HEK293 (cell line): ENCODE results near the gene DHRS12.
A peak's percentile ranks its signal among the peaks of the same experiment; 100 is the strongest.

Source experiments
- GLI4 ChIP-seq: fragments of 450-650 bp; formaldehyde crosslinking; IDR thresholded peaks from 2 replicates; pipeline ENCODE4 v1.5.1; 2016; ENCODE audit warnings: missing biosample characterization, missing genetic modification characterization
- GLIS1 ChIP-seq: fragments of 450-650 bp; formaldehyde crosslinking; IDR thresholded peaks from 2 replicates; pipeline ENCODE4 v1.5.1; 2016; ENCODE audit warnings: missing biosample characterization, missing genetic modification characterization
- KLF8 ChIP-seq: fragments of 450-650 bp; formaldehyde crosslinking; IDR thresholded peaks from 2 replicates; pipeline ENCODE4 v1.5.1; 2016; ENCODE audit warnings: missing biosample characterization, missing genetic modification characterization
- SALL2 ChIP-seq: fragments of 450-650 bp; formaldehyde crosslinking; IDR thresholded peaks from 2 replicates; pipeline ENCODE4 v1.5.0; 2017; ENCODE audit warnings: missing biosample characterization, mild to moderate bottlenecking, missing genetic modification characterization, borderline replicate concordance
- SP3 ChIP-seq: fragments of 450-650 bp; formaldehyde crosslinking; IDR thresholded peaks from 2 replicates; pipeline ENCODE4 v1.5.1; 2016; ENCODE audit warnings: missing biosample characterization, missing genetic modification characterization
- TCF7L2 ChIP-seq: IDR thresholded peaks from 2 replicates; pipeline ENCODE4 v1.6.1; 2011; ENCODE audit warnings: low read depth, mild to moderate bottlenecking, inconsistent platforms, low read length, moderate library complexity, borderline replicate concordance
- YY1 ChIP-seq: fragments of 450-650 bp; formaldehyde crosslinking; IDR thresholded peaks from 2 replicates; pipeline ENCODE4 v1.5.1; 2018; ENCODE audit warnings: missing biosample characterization, missing genetic modification characterization
- YY2 ChIP-seq: fragments of 450-650 bp; formaldehyde crosslinking; IDR thresholded peaks from 2 replicates; pipeline ENCODE4 v1.5.1; 2016; ENCODE audit warnings: missing biosample characterization, missing genetic modification characterization
- ZBTB1 ChIP-seq: fragments of 450-650 bp; formaldehyde crosslinking; IDR thresholded peaks from 2 replicates; pipeline ENCODE4 v1.5.1; 2016; ENCODE audit warnings: missing biosample characterization, missing genetic modification characterization
- ZIC2 ChIP-seq: fragments of 450-650 bp; formaldehyde crosslinking; IDR thresholded peaks from 2 replicates; pipeline ENCODE4 v1.5.1; 2016; ENCODE audit warnings: missing biosample characterization, missing genetic modification characterization
- ZNF10 ChIP-seq: fragments of 450-650 bp; formaldehyde crosslinking; IDR thresholded peaks from 2 replicates; pipeline ENCODE4 v1.5.1; 2017; ENCODE audit warnings: missing biosample characterization, missing genetic modification characterization
- ZNF112 ChIP-seq: fragments of 450-650 bp; formaldehyde crosslinking; IDR thresholded peaks from 2 replicates; pipeline ENCODE4 v1.5.0; 2017; ENCODE audit warnings: missing biosample characterization, missing genetic modification characterization
- ZNF121 ChIP-seq: fragments of 450-650 bp; formaldehyde crosslinking; IDR thresholded peaks from 2 replicates; pipeline ENCODE4 v1.5.1; 2016; ENCODE audit warnings: missing biosample characterization, missing genetic modification characterization
- ZNF184 ChIP-seq: fragments of 450-650 bp; IDR thresholded peaks from 2 replicates; pipeline ENCODE4 v1.5.1; 2018; ENCODE audit warnings: missing biosample characterization, mild to moderate bottlenecking, missing genetic modification characterization
- ZNF211 ChIP-seq: fragments of 450-650 bp; formaldehyde crosslinking; IDR thresholded peaks from 2 replicates; pipeline ENCODE4 v1.5.1; 2016; ENCODE audit warnings: low read depth, missing biosample characterization, missing genetic modification characterization
- ZNF239 ChIP-seq: fragments of 450-650 bp; formaldehyde crosslinking; IDR thresholded peaks from 2 replicates; pipeline ENCODE4 v1.5.1; 2016; ENCODE audit warnings: missing biosample characterization, missing genetic modification characterization
- ZNF24 ChIP-seq: fragments of 450-650 bp; formaldehyde crosslinking; IDR thresholded peaks from 2 replicates; pipeline ENCODE4 v1.5.1; 2016; ENCODE audit warnings: missing biosample characterization, missing genetic modification characterization
- ZNF366 ChIP-seq: fragments of 450-650 bp; formaldehyde crosslinking; conservative IDR thresholded peaks from 2 replicates; pipeline ENCODE4 v1.5.1; 2016; ENCODE audit warnings: missing biosample characterization, missing genetic modification characterization
- ZNF391 ChIP-seq: fragments of 450-650 bp; formaldehyde crosslinking; IDR thresholded peaks from 2 replicates; pipeline ENCODE4 v1.5.1; 2016; ENCODE audit warnings: low read depth, missing biosample characterization, missing genetic modification characterization, borderline replicate concordance
- ZNF404 ChIP-seq: fragments of 450-650 bp; formaldehyde crosslinking; IDR thresholded peaks from 2 replicates; pipeline ENCODE4 v1.5.1; 2017; ENCODE audit warnings: missing biosample characterization, missing genetic modification characterization
- ZNF514 ChIP-seq: fragments of 450-650 bp; formaldehyde crosslinking; IDR thresholded peaks from 2 replicates; pipeline ENCODE4 v1.5.1; 2016; ENCODE audit warnings: missing biosample characterization, missing genetic modification characterization
- ZNF549 ChIP-seq: fragments of 450-650 bp; IDR thresholded peaks from 2 replicates; pipeline ENCODE4 v1.5.1; 2018; ENCODE audit warnings: missing biosample characterization, missing genetic modification characterization, mild to moderate bottlenecking, inconsistent platforms, moderate library complexity
- ZNF626 ChIP-seq: fragments of 450-650 bp; sonication (Bioruptor Pico); formaldehyde crosslinking; IDR thresholded peaks from 2 replicates; pipeline ENCODE4 v1.5.1; 2018; ENCODE audit warnings: missing biosample characterization, missing genetic modification characterization, inconsistent platforms
- ZNF664 ChIP-seq: fragments of 450-650 bp; formaldehyde crosslinking; IDR thresholded peaks from 2 replicates; pipeline ENCODE4 v1.5.1; 2016; ENCODE audit warnings: missing biosample characterization, missing genetic modification characterization
- ZNF670 ChIP-seq: fragments of 450-650 bp; formaldehyde crosslinking; IDR thresholded peaks from 2 replicates; pipeline ENCODE4 v1.5.1; 2016; ENCODE audit warnings: missing biosample characterization, missing genetic modification characterization, low read depth
- ZNF776 ChIP-seq: fragments of 450-650 bp; formaldehyde crosslinking; IDR thresholded peaks from 2 replicates; pipeline ENCODE4 v1.5.0; 2017; ENCODE audit warnings: missing biosample characterization, missing genetic modification characterization, borderline replicate concordance
- ZNF785 ChIP-seq: fragments of 450-650 bp; formaldehyde crosslinking; IDR thresholded peaks from 2 replicates; pipeline ENCODE4 v1.5.1; 2016; ENCODE audit warnings: missing biosample characterization, missing genetic modification characterization
- ZXDB ChIP-seq: fragments of 450-650 bp; formaldehyde crosslinking; IDR thresholded peaks from 2 replicates; pipeline ENCODE4 v1.5.1; 2016; ENCODE audit warnings: missing biosample characterization, missing genetic modification characterization
- TF ChIP-seq, protein P1 (sequence below): fragments of 450-650 bp; formaldehyde crosslinking; IDR thresholded peaks from 2 replicates; pipeline ENCODE4 v1.5.1; 2016; ENCODE audit warnings: missing biosample characterization, missing genetic modification characterization
- TF ChIP-seq, protein P2 (sequence below): fragments of 450-650 bp; formaldehyde crosslinking; IDR thresholded peaks from 2 replicates; pipeline ENCODE4 v1.5.1; 2017; ENCODE audit warnings: missing biosample characterization, missing genetic modification characterization
- TF ChIP-seq, protein P3 (sequence below): IDR thresholded peaks from 2 replicates; pipeline ENCODE4 v1.6.1; 2011; ENCODE audit warnings: mild to moderate bottlenecking, low read depth, low read length, borderline replicate concordance
- TF ChIP-seq, protein P4 (sequence below): fragments of 450-650 bp; formaldehyde crosslinking; IDR thresholded peaks from 2 replicates; pipeline ENCODE4 v1.5.1; 2016; ENCODE audit warnings: missing biosample characterization, missing genetic modification characterization
- TF ChIP-seq, protein P5 (sequence below): fragments of 450-650 bp; formaldehyde crosslinking; IDR thresholded peaks from 2 replicates; pipeline ENCODE4 v1.5.1; 2016; ENCODE audit warnings: missing biosample characterization, missing genetic modification characterization

Gene DHRS12

DNA sequence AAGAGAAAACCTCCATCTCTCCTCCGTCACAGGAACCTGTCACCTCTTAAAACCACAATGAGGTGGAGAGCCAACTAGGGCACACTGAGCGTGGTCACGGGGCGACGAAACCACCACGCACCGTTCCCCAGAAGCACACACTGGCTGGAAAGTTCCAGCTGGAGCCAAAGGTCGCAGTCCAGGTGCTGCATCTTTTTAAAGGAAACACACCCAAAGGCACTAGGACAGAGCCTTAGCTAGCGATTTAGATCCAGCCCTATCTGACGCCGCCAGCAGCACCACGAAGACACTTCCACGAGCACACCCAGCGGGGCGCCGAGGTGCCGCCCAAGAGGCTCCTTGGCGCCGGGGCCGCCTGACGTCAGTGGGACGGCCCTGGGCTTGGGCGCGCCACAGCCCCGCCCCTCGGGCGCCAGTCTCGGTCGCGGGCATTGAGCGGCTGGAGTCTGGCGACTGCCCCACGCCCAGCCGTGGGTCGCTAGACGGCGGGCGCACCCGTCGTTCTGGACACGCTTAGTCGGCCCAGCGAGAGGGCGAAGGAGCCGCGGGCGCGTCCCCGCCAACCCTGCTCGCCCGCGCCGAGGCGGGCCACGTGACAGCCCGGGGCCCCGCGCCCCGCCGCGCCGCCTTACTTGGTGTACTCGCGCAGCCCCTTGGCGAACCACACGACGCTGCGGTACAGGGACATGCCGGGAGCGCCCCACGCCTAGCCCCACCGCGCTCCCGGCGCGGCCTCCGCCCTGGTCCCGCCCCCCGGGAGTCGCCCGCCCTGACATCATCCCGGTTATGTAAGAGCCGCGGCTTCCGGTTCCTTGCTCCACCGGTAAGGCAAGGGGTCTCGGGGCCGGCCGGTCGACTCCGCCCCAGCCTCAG, at the start of gene DHRS12 (continued):
- TF ChIP-seq, protein P1, sequence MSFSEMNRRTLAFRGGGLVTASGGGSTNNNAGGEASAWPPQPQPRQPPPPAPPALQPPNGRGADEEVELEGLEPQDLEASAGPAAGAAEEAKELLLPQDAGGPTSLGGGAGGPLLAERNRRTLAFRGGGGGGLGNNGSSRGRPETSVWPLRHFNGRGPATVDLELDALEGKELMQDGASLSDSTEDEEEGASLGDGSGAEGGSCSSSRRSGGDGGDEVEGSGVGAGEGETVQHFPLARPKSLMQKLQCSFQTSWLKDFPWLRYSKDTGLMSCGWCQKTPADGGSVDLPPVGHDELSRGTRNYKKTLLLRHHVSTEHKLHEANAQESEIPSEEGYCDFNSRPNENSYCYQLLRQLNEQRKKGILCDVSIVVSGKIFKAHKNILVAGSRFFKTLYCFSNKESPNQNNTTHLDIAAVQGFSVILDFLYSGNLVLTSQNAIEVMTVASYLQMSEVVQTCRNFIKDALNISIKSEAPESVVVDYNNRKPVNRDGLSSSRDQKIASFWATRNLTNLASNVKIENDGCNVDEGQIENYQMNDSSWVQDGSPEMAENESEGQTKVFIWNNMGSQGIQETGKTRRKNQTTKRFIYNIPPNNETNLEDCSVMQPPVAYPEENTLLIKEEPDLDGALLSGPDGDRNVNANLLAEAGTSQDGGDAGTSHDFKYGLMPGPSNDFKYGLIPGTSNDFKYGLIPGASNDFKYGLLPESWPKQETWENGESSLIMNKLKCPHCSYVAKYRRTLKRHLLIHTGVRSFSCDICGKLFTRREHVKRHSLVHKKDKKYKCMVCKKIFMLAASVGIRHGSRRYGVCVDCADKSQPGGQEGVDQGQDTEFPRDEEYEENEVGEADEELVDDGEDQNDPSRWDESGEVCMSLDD (tag by site-specific recombination) = no peak
- TF ChIP-seq ZNF366 (tag by site-specific recombination) (no peak), ZNF404 (no peak), SALL2 (tag by site-specific recombination) (no peak), YY2 (tag by site-specific recombination) (no peak), SP3 (tag by site-specific recombination) (peak; percentile 83), YY1 (tag by site-specific recombination) (no peak), ZNF24 (tag by site-specific recombination) (no peak), ZNF184 (no peak), ZNF626 (tag by site-specific recombination) (no peak), ZNF239 (tag by site-specific recombination) (no peak), TCF7L2 (no peak), ZXDB (tag by site-specific recombination) (peak; percentile 41), ZNF776 (tag by site-specific recombination) (no peak), ZNF112 (tag by site-specific recombination) (no peak), ZNF785 (tag by site-specific recombination) (no peak), ZNF549 (tag by site-specific recombination) (no peak), ZNF121 (tag by site-specific recombination) (no peak), GLIS1 (peak; percentile 81), ZBTB1 (tag by site-specific recombination) (no peak), ZNF211 (no peak), KLF8 (tag by site-specific recombination) (peak; percentile 74), ZNF391 (tag by site-specific recombination) (no peak), ZNF514 (tag by site-specific recombination) (no peak), ZNF670 (tag by site-specific recombination) (no peak), GLI4 (tag by site-specific recombination) (no peak), ZNF10 (tag by site-specific recombination) (no peak), ZNF664 (tag by site-specific recombination) (no peak), ZIC2 (tag by site-specific recombination) (peak; percentile 52)
- TF ChIP-seq, protein P2, sequence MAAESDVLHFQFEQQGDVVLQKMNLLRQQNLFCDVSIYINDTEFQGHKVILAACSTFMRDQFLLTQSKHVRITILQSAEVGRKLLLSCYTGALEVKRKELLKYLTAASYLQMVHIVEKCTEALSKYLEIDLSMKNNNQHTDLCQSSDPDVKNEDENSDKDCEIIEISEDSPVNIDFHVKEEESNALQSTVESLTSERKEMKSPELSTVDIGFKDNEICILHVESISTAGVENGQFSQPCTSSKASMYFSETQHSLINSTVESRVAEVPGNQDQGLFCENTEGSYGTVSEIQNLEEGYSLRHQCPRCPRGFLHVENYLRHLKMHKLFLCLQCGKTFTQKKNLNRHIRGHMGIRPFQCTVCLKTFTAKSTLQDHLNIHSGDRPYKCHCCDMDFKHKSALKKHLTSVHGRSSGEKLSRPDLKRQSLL (tag by site-specific recombination) = peak; percentile 53; the same call in 1 of the 2 replicates
- TF ChIP-seq, protein P3, sequence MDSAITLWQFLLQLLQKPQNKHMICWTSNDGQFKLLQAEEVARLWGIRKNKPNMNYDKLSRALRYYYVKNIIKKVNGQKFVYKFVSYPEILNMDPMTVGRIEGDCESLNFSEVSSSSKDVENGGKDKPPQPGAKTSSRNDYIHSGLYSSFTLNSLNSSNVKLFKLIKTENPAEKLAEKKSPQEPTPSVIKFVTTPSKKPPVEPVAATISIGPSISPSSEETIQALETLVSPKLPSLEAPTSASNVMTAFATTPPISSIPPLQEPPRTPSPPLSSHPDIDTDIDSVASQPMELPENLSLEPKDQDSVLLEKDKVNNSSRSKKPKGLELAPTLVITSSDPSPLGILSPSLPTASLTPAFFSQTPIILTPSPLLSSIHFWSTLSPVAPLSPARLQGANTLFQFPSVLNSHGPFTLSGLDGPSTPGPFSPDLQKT = no peak
- TF ChIP-seq, protein P4, sequence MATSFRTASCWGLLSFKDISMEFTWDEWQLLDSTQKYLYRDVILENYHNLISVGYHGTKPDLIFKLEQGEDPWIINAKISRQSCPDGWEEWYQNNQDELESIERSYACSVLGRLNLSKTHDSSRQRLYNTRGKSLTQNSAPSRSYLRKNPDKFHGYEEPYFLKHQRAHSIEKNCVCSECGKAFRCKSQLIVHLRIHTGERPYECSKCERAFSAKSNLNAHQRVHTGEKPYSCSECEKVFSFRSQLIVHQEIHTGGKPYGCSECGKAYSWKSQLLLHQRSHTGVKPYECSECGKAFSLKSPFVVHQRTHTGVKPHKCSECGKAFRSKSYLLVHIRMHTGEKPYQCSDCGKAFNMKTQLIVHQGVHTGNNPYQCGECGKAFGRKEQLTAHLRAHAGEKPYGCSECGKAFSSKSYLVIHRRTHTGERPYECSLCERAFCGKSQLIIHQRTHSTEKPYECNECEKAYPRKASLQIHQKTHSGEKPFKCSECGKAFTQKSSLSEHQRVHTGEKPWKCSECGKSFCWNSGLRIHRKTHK (tag by site-specific recombination) = no peak
- TF ChIP-seq, protein P5, sequence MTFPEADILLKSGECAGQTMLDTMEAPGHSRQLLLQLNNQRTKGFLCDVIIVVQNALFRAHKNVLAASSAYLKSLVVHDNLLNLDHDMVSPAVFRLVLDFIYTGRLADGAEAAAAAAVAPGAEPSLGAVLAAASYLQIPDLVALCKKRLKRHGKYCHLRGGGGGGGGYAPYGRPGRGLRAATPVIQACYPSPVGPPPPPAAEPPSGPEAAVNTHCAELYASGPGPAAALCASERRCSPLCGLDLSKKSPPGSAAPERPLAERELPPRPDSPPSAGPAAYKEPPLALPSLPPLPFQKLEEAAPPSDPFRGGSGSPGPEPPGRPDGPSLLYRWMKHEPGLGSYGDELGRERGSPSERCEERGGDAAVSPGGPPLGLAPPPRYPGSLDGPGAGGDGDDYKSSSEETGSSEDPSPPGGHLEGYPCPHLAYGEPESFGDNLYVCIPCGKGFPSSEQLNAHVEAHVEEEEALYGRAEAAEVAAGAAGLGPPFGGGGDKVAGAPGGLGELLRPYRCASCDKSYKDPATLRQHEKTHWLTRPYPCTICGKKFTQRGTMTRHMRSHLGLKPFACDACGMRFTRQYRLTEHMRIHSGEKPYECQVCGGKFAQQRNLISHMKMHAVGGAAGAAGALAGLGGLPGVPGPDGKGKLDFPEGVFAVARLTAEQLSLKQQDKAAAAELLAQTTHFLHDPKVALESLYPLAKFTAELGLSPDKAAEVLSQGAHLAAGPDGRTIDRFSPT (tag by site-specific recombination) = peak; percentile 97
